SK-N-MC (cell line): ENCODE data around the gene FAM187B.

Experiments
- EZH2 ChIP-seq: fragments of 200-600 bp; sonication (generic); IDR thresholded peaks from one replicate; pipeline ENCODE4 v1.6.1; 2017; ENCODE audit warnings: antibody characterized with exemption
- POLR2AphosphoS5 ChIP-seq: IDR thresholded peaks from 2 replicates; pipeline ENCODE4 v1.6.1; 2012; ENCODE audit warnings: mild to moderate bottlenecking, low read depth, low read length, borderline replicate concordance

GRCh38 chr19:35202722-35203688 lies 25.5 kb downstream of the FAM187B start:
- TF ChIP-seq POLR2AphosphoS5 (no peak), EZH2 (no peak)
